KBM-7 (cell line): ENCODE data around the gene EVL.

Source experiments
- DNase-seq: peaks from one replicate; pipeline ENCODE4 v3.0.0-alpha.2; 2015
- in situ Hi-C: fragments of 300-500 bp; cut with MboI; formaldehyde crosslinking; loops from 2 replicates; pipeline ENCODE4 v1.14.3; 2020; ENCODE audit warnings: low sequenced_read_pairs, low pct_unique_long_range_greater_than_20kb, mixed read lengths

EVL gene

GRCh38 chr14:100117633-100118395 is 52.6 kb downstream of the EVL start:
- in situ Hi-C loops = no loop called here
- DNase-seq = no peak

- in situ Hi-C loops = no loop called here
- no peak for DNase-seq
Measured at GRCh38 chr14:100118396-100119011, 53.3 kb downstream of the EVL start.

GRCh38 chr14:100119251-100119650 is 54.0 kb downstream of the EVL start:
- in situ Hi-C loops = no loop called here
- no peak for DNase-seq

GRCh38 chr14:100120522-100121269 is 55.5 kb downstream of the EVL start:
- no peak for DNase-seq
- in situ Hi-C loops = no loop called here

GRCh38 chr14:100121643-100122480 is 56.6 kb downstream of the EVL start:
- in situ Hi-C loops = no loop called here
- no peak for DNase-seq

GRCh38 chr14:100122481-100123223 is 57.4 kb downstream of the EVL start:
- DNase-seq = no peak
- in situ Hi-C loops = no loop called here

- in situ Hi-C loops = no loop called here
- no peak for DNase-seq
Measured at GRCh38 chr14:100123618-100124017, 58.4 kb downstream of the EVL start.

- no peak for DNase-seq
- in situ Hi-C loops = no loop called here
Measured at GRCh38 chr14:100124551-100125088, 59.4 kb downstream of the EVL start.

- DNase-seq = no peak
- in situ Hi-C loops = no loop called here
Measured at GRCh38 chr14:100126401-100126800, 61.2 kb downstream of the EVL start.

- in situ Hi-C loops = no loop called here
- no peak for DNase-seq
Measured at GRCh38 chr14:100127853-100128455, 62.7 kb downstream of the EVL start.

- in situ Hi-C loops = no loop called here
- DNase-seq = no peak
Measured at GRCh38 chr14:100128688-100129087, 63.5 kb downstream of the EVL start.

- no peak for DNase-seq
- in situ Hi-C loops = no loop called here
Measured at GRCh38 chr14:100129161-100129589, 64.0 kb downstream of the EVL start.

GRCh38 chr14:100130521-100130920 is 65.3 kb downstream of the EVL start:
- in situ Hi-C loops = no loop called here
- DNase-seq = no peak

- no peak for DNase-seq
- in situ Hi-C loops = no loop called here
Measured at GRCh38 chr14:100131181-100131580, 66.0 kb downstream of the EVL start.

GRCh38 chr14:100132161-100132902 is 67.1 kb downstream of the EVL start:
- in situ Hi-C loops = no loop called here
- DNase-seq = no peak

- in situ Hi-C loops = no loop called here
Measured at GRCh38 chr14:100132903-100133510, 67.8 kb downstream of the EVL start.

GRCh38 chr14:100134586-100134985 is 69.4 kb downstream of the EVL start:
- in situ Hi-C loops = no loop called here
- DNase-seq = no peak

More at GRCh38 chr14:100132903-100133510, 67.8 kb downstream of the EVL start:
- DNase-seq = no peak
